Left colon (tissue), 2 donors: ENCODE data around the gene OR6X1. TPM values are rescaled to one million over a fixed set of nuclear protein-coding genes. Genes with fewer than 3 reads are reported as not detected.
"Not testable (repeated sequence)": the region's sequence is repeated elsewhere in the genome, so short reads cannot be mapped to it uniquely, and the experiment has no call there.

ENCODE experiments used
- ATAC-seq: fragments of 200-7000 bp; cut with Tn5 transposase; one replicate; pipeline ENCODE4 v1.9.1; 2020; ENCODE audit warnings: mild to moderate bottlenecking, moderate library complexity
- DNase-seq, 2 donors: peaks; one replicate each; pipeline ENCODE4 v3.0.0-alpha.2; 2020
- intact Hi-C, 2 donors: fragments of 100-400 bp; cut with DNase I in 1 of 2; cut with micrococcal nuclease in 1 of 2; formaldehyde crosslinking; loops; one replicate each; pipeline versions ENCODE4 v1.11.2 to v1.14.0; 2022; cut with DNase I, micrococcal nuclease
- total RNA-seq, 2 donors: library from RNA; stranded (reverse); fragmentation: NEBNext Ultra II Directional; extraction: Animal tissue kit (Norgen Biotek cat#: 25700); gene quantifications; one replicate each; pipeline ENCODE4 v1.2.1, GENCODE V29; 2021
- donor health status: DM: no; HTN: no; CAD: no.
- donor health status: DM: yes; HTN: yes; CAD: no.

The OR6X1 gene
- total RNA-seq, 2 donors from 2014 or later: not detected

- intact Hi-C loops: no loop called here
- ATAC-seq (no peak), DNase-seq (no peak)
These were observed 3.7 kb upstream of the OR6X1 start for GRCh38 chr11:123757976-123758375.

- intact Hi-C loops: no loop called here
- ATAC-seq: no peak
- DNase-seq: no peak
These were observed 1.5 kb upstream of the OR6X1 start for GRCh38 chr11:123755813-123756212.

- intact Hi-C loops: no loop called here
- DNase-seq (no peak), ATAC-seq (no peak)
These were observed 1.0 kb upstream of the OR6X1 start for GRCh38 chr11:123755344-123755743.

GRCh38 chr11:123753110-123753509 is 1.2 kb downstream of the OR6X1 start:
- no peak for DNase-seq
- peak; percentile 60 for ATAC-seq
- intact Hi-C loops: no loop called here

- DNase-seq (no peak), ATAC-seq (no peak)
- intact Hi-C loops: no loop called here
These were observed 2.5 kb downstream of the OR6X1 start for GRCh38 chr11:123751781-123752180.

GRCh38 chr11:123748349-123748748 is 6.0 kb downstream of the OR6X1 start:
- intact Hi-C loops: not testable (repeated sequence)

GRCh38 chr11:123745764-123746451 is 8.4 kb downstream of the OR6X1 start:
- no peak for ATAC-seq
- intact Hi-C loops: no loop called here

More at GRCh38 chr11:123748349-123748748, 6.0 kb downstream of the OR6X1 start:
- ATAC-seq, DNase-seq: not testable (repeated sequence)

GRCh38 chr11:123742724-123743120 is 11.6 kb downstream of the OR6X1 start:
- intact Hi-C loops: no loop called here
- no peak for ATAC-seq

More at GRCh38 chr11:123745764-123746451, 8.4 kb downstream of the OR6X1 start:
- DNase-seq: no peak

GRCh38 chr11:123742031-123742723 is 12.1 kb downstream of the OR6X1 start:
- DNase-seq (no peak), ATAC-seq (no peak)
- intact Hi-C loops: no loop called here

More at GRCh38 chr11:123742724-123743120, 11.6 kb downstream of the OR6X1 start:
- no peak for DNase-seq

- ATAC-seq (peak; percentile 98), DNase-seq (peak; percentile 89 to 95)
- intact Hi-C loops: no loop called here
These were observed 12.9 kb downstream of the OR6X1 start, which contains the start of gene ZNF202 for GRCh38 chr11:123741159-123742030. Gene ZNF202 (minus strand): TSS chr11:123741660. CDS start chr11:123730888, 10,772 bp downstream.

GRCh38 chr11:123740787-123741158 is 13.5 kb downstream of the OR6X1 start:
- ATAC-seq: peak; percentile 19
- intact Hi-C loops: no loop called here
- no peak for DNase-seq

GRCh38 chr11:123738374-123738773 is 15.9 kb downstream of the OR6X1 start:
- intact Hi-C loops: no loop called here
- DNase-seq (no peak), ATAC-seq (no peak)

- ATAC-seq (no peak), DNase-seq (no peak)
- intact Hi-C loops: no loop called here
These were observed 17.5 kb downstream of the OR6X1 start for GRCh38 chr11:123736769-123737168.

- ATAC-seq (no peak), DNase-seq (no peak)
- intact Hi-C loops: no loop called here
These were observed 24.7 kb downstream of the OR6X1 start for GRCh38 chr11:123729602-123730001.

- intact Hi-C loops: no loop called here
These were observed 28.2 kb downstream of the OR6X1 start for GRCh38 chr11:123725995-123726655.

GRCh38 chr11:123719452-123719851 is 34.9 kb downstream of the OR6X1 start:
- DNase-seq: no peak
- ATAC-seq: no peak

More at GRCh38 chr11:123725995-123726655, 28.2 kb downstream of the OR6X1 start:
- DNase-seq: no peak
- no peak for ATAC-seq

GRCh38 chr11:123718469-123718868 is 35.8 kb downstream of the OR6X1 start:
- ATAC-seq (no peak), DNase-seq (no peak)
- intact Hi-C loops: no loop called here

More at GRCh38 chr11:123719452-123719851, 34.9 kb downstream of the OR6X1 start:
- intact Hi-C loops: no loop called here

GRCh38 chr11:123718063-123718462 is 36.3 kb downstream of the OR6X1 start:
- ATAC-seq: no peak
- intact Hi-C loops: no loop called here
- DNase-seq: no peak

GRCh38 chr11:123712627-123713026 is 41.7 kb downstream of the OR6X1 start:
- intact Hi-C loops, ATAC-seq, DNase-seq: not testable (repeated sequence)
